Measurements from ENCODE around the gene SUFU.

GRCh38 chr10:102643336-102644065 is 139.7 kb downstream of the SUFU start:
- TF ChIP-seq, protein P1, sequence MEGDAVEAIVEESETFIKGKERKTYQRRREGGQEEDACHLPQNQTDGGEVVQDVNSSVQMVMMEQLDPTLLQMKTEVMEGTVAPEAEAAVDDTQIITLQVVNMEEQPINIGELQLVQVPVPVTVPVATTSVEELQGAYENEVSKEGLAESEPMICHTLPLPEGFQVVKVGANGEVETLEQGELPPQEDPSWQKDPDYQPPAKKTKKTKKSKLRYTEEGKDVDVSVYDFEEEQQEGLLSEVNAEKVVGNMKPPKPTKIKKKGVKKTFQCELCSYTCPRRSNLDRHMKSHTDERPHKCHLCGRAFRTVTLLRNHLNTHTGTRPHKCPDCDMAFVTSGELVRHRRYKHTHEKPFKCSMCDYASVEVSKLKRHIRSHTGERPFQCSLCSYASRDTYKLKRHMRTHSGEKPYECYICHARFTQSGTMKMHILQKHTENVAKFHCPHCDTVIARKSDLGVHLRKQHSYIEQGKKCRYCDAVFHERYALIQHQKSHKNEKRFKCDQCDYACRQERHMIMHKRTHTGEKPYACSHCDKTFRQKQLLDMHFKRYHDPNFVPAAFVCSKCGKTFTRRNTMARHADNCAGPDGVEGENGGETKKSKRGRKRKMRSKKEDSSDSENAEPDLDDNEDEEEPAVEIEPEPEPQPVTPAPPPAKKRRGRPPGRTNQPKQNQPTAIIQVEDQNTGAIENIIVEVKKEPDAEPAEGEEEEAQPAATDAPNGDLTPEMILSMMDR (IDR thresholded peaks at IDR 0.05): no peak
- no peak for TF ChIP-seq POLR2A (IDR thresholded peaks at IDR 0.05)

Data from stomach (tissue), 4 donors.